IMR-90 (cell line): ENCODE measurements around the gene ZNF280C. TPM values are rescaled to one million over a fixed set of nuclear protein-coding genes. Genes with fewer than 3 reads are reported as not detected.

ENCODE experiments used
- ATAC-seq: fragments of 200-7000 bp; cut with Tn5 transposase; 2 replicates; pipeline ENCODE4 v1.9.1; 2020; ENCODE audit warnings: low read depth, mild to moderate bottlenecking, moderate library complexity
- BruUV-seq: library from RNA; stranded (reverse); fragments of 400-500 nt; replicated peaks from 2 replicates; lab custom pipeline; 2021; lab: Mats Ljungman, UMichigan
- CTCF ChIA-PET: fragments of 300-600 bp; formaldehyde crosslinking; extraction: SDS; loops from one replicate; lab custom pipeline; 2021; ENCODE audit warnings: antibody characterized with exemption; lab: Yijun Ruan, JAX
- POLR2A ChIA-PET: fragments of 300-600 bp; sonication (Branson Sonifier 250); formaldehyde crosslinking; loops from one replicate; lab custom pipeline; 2022; ENCODE audit warnings: antibody characterized with exemption; ENCODE audit not compliant: unreplicated experiment; lab: Charles Lee
- DNase-seq: peaks from one replicate; pipeline ENCODE4 v3.0.0; 2013
- H2AFZ ChIP-seq: replicated peaks from 2 replicates; pipeline ENCODE3; 2013; ENCODE audit warnings: low read length, mild to moderate bottlenecking; ENCODE audit not compliant: poor library complexity
- H2AK5ac ChIP-seq: 2 replicates; pipeline ENCODE4 v1.6.1; 2013; ENCODE audit warnings: low read depth, low read length, inconsistent platforms
- H2AK9ac ChIP-seq: replicated peaks from 2 replicates; pipeline ENCODE3; 2013; ENCODE audit warnings: mild to moderate bottlenecking, low read depth, low read length, moderate library complexity; ENCODE audit not compliant: poor library complexity
- H2BK120ac ChIP-seq: 2 replicates; pipeline ENCODE4 v1.6.1; 2013; ENCODE audit warnings: low read depth, low read length, inconsistent platforms
- H2BK15ac ChIP-seq: 3 replicates; pipeline ENCODE4 v1.6.1; 2013; ENCODE audit warnings: low read depth, low read length, inconsistent platforms
- H2BK20ac ChIP-seq: 2 replicates; pipeline ENCODE4 v1.6.1; 2013; ENCODE audit warnings: low read depth, mild to moderate bottlenecking, inconsistent platforms, low read length, moderate library complexity
- H2BK5ac ChIP-seq: 2 replicates; pipeline ENCODE4 v1.6.1; 2013; ENCODE audit warnings: mild to moderate bottlenecking, low read depth, low read length, inconsistent platforms; ENCODE audit not compliant: poor library complexity, severe bottlenecking
- H3K14ac ChIP-seq: replicated peaks from 2 replicates; pipeline ENCODE4 v1.6.1; 2013; ENCODE audit warnings: low read depth, low read length, inconsistent platforms
- H3K18ac ChIP-seq: 2 replicates; pipeline ENCODE4 v1.6.1; 2013; ENCODE audit warnings: low read depth, low read length, control low read depth
- H3K23ac ChIP-seq: 2 replicates; pipeline ENCODE4 v1.6.1; 2013; ENCODE audit warnings: low read depth, low read length, inconsistent platforms
- H3K27ac ChIP-seq: 2 replicates; pipeline ENCODE4 v1.5.1; 2013; ENCODE audit warnings: mild to moderate bottlenecking, control low read depth, low read length; ENCODE audit not compliant: insufficient read depth
- H3K27me3 ChIP-seq: 2 replicates; pipeline ENCODE4 v1.6.1; 2013; ENCODE audit warnings: low read length; ENCODE audit not compliant: control insufficient read depth, insufficient read depth
- H3K36me3 ChIP-seq: 2 replicates; pipeline ENCODE4 v1.6.1; 2013; ENCODE audit warnings: low read length, mixed read lengths; ENCODE audit not compliant: control insufficient read depth, insufficient read depth
- H3K4ac ChIP-seq: 2 replicates; pipeline ENCODE4 v1.6.1; 2013; ENCODE audit warnings: low read depth, low read length, inconsistent platforms
- H3K4me1 ChIP-seq: 2 replicates; pipeline ENCODE4 v1.6.1; 2013; ENCODE audit warnings: low read length, mixed read lengths; ENCODE audit not compliant: control insufficient read depth, insufficient read depth
- H3K4me2 ChIP-seq: 2 replicates; pipeline ENCODE4 v1.6.1; 2013; ENCODE audit warnings: low read depth, mild to moderate bottlenecking, control low read depth, low read length, moderate library complexity
- H3K4me3 ChIP-seq: 2 replicates; pipeline ENCODE4 v1.5.1; 2013; ENCODE audit warnings: low read depth, mild to moderate bottlenecking, control low read depth, low read length, moderate library complexity; ENCODE audit not compliant: insufficient read depth
- H3K56ac ChIP-seq: 2 replicates; pipeline ENCODE4 v1.6.1; 2013; ENCODE audit warnings: low read length, inconsistent platforms; ENCODE audit not compliant: insufficient read depth; ENCODE audit errors: extremely low read depth
- H3K79me1 ChIP-seq, 2 experiments: 2 replicates each; pipeline ENCODE4 v1.6.1; 2013; ENCODE audit warnings: low read length in 2 of 2, inconsistent platforms in 1 of 2, low read depth in 1 of 2
- H3K9ac ChIP-seq: 2 replicates; pipeline ENCODE4 v1.6.1; 2013; ENCODE audit warnings: low read depth, low read length, control low read depth
- H3K9me1 ChIP-seq: 2 replicates; pipeline ENCODE4 v1.6.1; 2013; ENCODE audit warnings: low read length, inconsistent platforms; ENCODE audit not compliant: insufficient read depth
- H3K9me3 ChIP-seq: 2 replicates; pipeline ENCODE4 v1.6.1; 2013; ENCODE audit warnings: low read length; ENCODE audit not compliant: control insufficient read depth, insufficient read depth
- H4K20me1 ChIP-seq: 2 replicates; pipeline ENCODE4 v1.6.1; 2013; ENCODE audit warnings: low read length, inconsistent platforms; ENCODE audit not compliant: insufficient read depth
- H4K5ac ChIP-seq: 2 replicates; pipeline ENCODE4 v1.6.1; 2013; ENCODE audit warnings: mild to moderate bottlenecking, low read depth, low read length, control low read depth
- H4K8ac ChIP-seq, 2 experiments: 2 replicates each; pipeline ENCODE4 v1.6.1; 2013; ENCODE audit warnings: low read depth in 2 of 2, low read length in 2 of 2, control low read depth in 1 of 2, inconsistent platforms in 1 of 2
- H4K91ac ChIP-seq: 2 replicates; pipeline ENCODE4 v1.6.1; 2013; ENCODE audit warnings: low read depth, low read length, inconsistent platforms; ENCODE audit not compliant: insufficient read depth
- BHLHE40 ChIP-seq: fragments of 150-350 bp; IDR thresholded peaks from 2 replicates; pipeline ENCODE4 v1.6.1; 2016; ENCODE audit warnings: mild to moderate bottlenecking, low read depth, low read length
- CEBPB ChIP-seq: IDR thresholded peaks from 2 replicates; pipeline ENCODE4 v1.6.1; 2012; ENCODE audit warnings: low read depth, low read length, improper control_type of control experiment
- CHD1 ChIP-seq: IDR thresholded peaks from 2 replicates; pipeline ENCODE4 v1.6.1; 2012; ENCODE audit warnings: low read depth, low read length, improper control_type of control experiment
- FOS ChIP-seq: fragments of 150-350 bp; IDR thresholded peaks from 2 replicates; pipeline ENCODE4 v1.6.1; 2016; ENCODE audit warnings: low read depth, low read length
- MAFK ChIP-seq: IDR thresholded peaks from 2 replicates; pipeline ENCODE4 v1.6.1; 2012; ENCODE audit warnings: low read depth, low read length, improper control_type of control experiment
- MXI1 ChIP-seq: IDR thresholded peaks from 2 replicates; pipeline ENCODE4 v1.6.1; 2012; ENCODE audit warnings: low read depth, mild to moderate bottlenecking, low read length, moderate library complexity, borderline replicate concordance
- NFE2L2 ChIP-seq: fragments of 150-350 bp; IDR thresholded peaks from 2 replicates; pipeline ENCODE4 v1.6.1; 2016; ENCODE audit warnings: low read depth, mild to moderate bottlenecking, low read length
- RCOR1 ChIP-seq: IDR thresholded peaks from 2 replicates; pipeline ENCODE4 v1.6.1; 2012; ENCODE audit warnings: mild to moderate bottlenecking, low read length, improper control_type of control experiment; ENCODE audit not compliant: insufficient replicate concordance
- RFX5 ChIP-seq: IDR thresholded peaks from 2 replicates; pipeline ENCODE4 v1.8.0; 2012; ENCODE audit warnings: low read depth, mild to moderate bottlenecking, low read length, moderate library complexity
- SMC3 ChIP-seq: fragments of 150-350 bp; IDR thresholded peaks from 2 replicates; pipeline ENCODE4 v1.6.1; 2016; ENCODE audit warnings: low read depth, mild to moderate bottlenecking, antibody characterized with exemption, low read length, moderate library complexity
- WGBS, 2 experiments: methylation state at CpG; one replicate each; pipeline versions ENCODE4 v1.1.5 to v1.1.7; 2013; ENCODE audit warnings: missing lambda C conversion rate in 2 of 2; ENCODE audit not compliant: insufficient read length in 1 of 2; ENCODE audit errors: extremely low coverage in 2 of 2; 5-methylcytosine and 5-hydroxymethylcytosine counted together
- dilution Hi-C: fragments of 300-500 bp; cut with HindIII; formaldehyde crosslinking; loops from one replicate; pipeline ENCODE4 v1.14.3; 2018; ENCODE audit warnings: low sequenced_read_pairs; ENCODE audit not compliant: unreplicated experiment
- in situ Hi-C: fragments of 300-500 bp; cut with MboI; formaldehyde crosslinking; loops from 3 replicates; pipeline ENCODE4 v1.14.3; 2019; ENCODE audit warnings: low sequenced_read_pairs, inconsistent platforms, mixed read lengths
- intact Hi-C: fragments of 100-400 bp; cut with micrococcal nuclease; formaldehyde crosslinking; loops from 2 replicates; pipeline ENCODE4 v1.10.0; 2022
- polyA plus RNA-seq, 3 experiments: library from polyadenylated mRNA; depleted of rRNA; stranded (reverse); fragments of >200 nt; gene quantifications; 2 replicates each; pipeline ENCODE4 v1.2.3, GENCODE V29; 2012; ENCODE audit warnings: low replicate concordance in 1 of 3
- total RNA-seq: library from RNA; depleted of rRNA; stranded (reverse); fragments of >200 nt; gene quantifications from 2 replicates; pipeline ENCODE4 v1.2.3, GENCODE V29; 2012
- TF ChIP-seq, protein P1 (sequence below): conservative IDR thresholded peaks from 2 replicates; pipeline ENCODE4 v1.5.1; 2012; ENCODE audit warnings: mild to moderate bottlenecking, low read depth, low read length, improper control_type of control experiment
- TF ChIP-seq, protein P2 (sequence below): fragments of 150-350 bp; IDR thresholded peaks from 2 replicates; pipeline ENCODE4 v1.6.1; 2017; ENCODE audit warnings: mild to moderate bottlenecking, antibody characterized with exemption, low read length, low read depth

The ZNF280C gene
- total and polyA plus RNA-seq, 2 of the 4 experiments (the other 2 are of a cell fraction) = 3.1 to 4.5 TPM

DNA sequence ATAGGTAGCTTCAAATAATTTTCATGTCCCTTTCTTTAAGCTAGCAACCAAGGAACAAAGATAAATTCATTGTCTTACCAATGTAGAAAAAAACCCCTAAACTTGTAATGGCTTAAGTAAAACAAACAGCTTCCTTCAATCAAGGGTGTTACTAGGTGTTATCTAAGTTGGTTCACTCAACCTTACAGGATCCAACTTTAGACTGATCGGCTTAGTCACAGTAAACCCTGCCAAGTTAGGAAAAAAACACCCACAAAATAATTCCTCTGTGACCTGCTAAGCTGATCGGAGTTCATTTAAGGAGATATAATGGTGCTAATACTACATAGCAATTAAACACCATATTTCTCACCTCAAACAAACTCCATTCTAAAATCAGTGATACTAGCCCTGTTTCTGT lies 113.1 kb downstream of the ZNF280C start:
- no TSS peak for BruUV-seq
- Histone ChIP-seq H3K9me3 (no peaks in the 10 kb centered on the region), H3K9me1 (no peaks in the 10 kb centered on the region), H3K56ac (no peak overlapping the region), H3K18ac (no peak overlapping the region), H2AFZ (no peak overlapping the region), H4K5ac (no peak overlapping the region), H4K91ac (no peak overlapping the region), H4K20me1 (no peaks in the 10 kb centered on the region), H3K27ac (no peak overlapping the region), H3K4ac (no peak overlapping the region), H2BK15ac (no peak overlapping the region), H2AK5ac (no peak overlapping the region), H3K14ac (no peak overlapping the region), H3K27me3 (no peaks in the 10 kb centered on the region), H3K4me3 (no peak overlapping the region), H3K4me2 (no peak overlapping the region), H3K23ac (no peak overlapping the region), H4K8ac (no peak overlapping the region), H3K9ac (no peak overlapping the region), H2AK9ac (no peak overlapping the region), H3K36me3 (no peaks in the 10 kb centered on the region), H2BK20ac (no peak overlapping the region), H2BK5ac (no peak overlapping the region), H2BK120ac (no peak overlapping the region), H3K4me1 (no peaks in the 10 kb centered on the region), H3K79me1 (peaks cover 0 to 2% of the 10 kb centered on the region in 2 experiments; a peak in 1 of 4 replicates)
- ChIA-PET CTCF (interaction anchor here (0.8 kb wide), 1 partner anchor 34 kb away, joined by 3 read pairs; no protein-coding TSS in a partner anchor), POLR2A (no interaction called here)
- no peak for TF ChIP-seq CHD1
- TF ChIP-seq CEBPB = no peak
- TF ChIP-seq SMC3 = no peak
- no peak for TF ChIP-seq NFE2L2
- no peak for TF ChIP-seq RCOR1
- TF ChIP-seq BHLHE40 = no peak
- TF ChIP-seq, protein P1, sequence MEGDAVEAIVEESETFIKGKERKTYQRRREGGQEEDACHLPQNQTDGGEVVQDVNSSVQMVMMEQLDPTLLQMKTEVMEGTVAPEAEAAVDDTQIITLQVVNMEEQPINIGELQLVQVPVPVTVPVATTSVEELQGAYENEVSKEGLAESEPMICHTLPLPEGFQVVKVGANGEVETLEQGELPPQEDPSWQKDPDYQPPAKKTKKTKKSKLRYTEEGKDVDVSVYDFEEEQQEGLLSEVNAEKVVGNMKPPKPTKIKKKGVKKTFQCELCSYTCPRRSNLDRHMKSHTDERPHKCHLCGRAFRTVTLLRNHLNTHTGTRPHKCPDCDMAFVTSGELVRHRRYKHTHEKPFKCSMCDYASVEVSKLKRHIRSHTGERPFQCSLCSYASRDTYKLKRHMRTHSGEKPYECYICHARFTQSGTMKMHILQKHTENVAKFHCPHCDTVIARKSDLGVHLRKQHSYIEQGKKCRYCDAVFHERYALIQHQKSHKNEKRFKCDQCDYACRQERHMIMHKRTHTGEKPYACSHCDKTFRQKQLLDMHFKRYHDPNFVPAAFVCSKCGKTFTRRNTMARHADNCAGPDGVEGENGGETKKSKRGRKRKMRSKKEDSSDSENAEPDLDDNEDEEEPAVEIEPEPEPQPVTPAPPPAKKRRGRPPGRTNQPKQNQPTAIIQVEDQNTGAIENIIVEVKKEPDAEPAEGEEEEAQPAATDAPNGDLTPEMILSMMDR = no peak
- no peak for TF ChIP-seq RFX5
- TF ChIP-seq, protein P2, sequence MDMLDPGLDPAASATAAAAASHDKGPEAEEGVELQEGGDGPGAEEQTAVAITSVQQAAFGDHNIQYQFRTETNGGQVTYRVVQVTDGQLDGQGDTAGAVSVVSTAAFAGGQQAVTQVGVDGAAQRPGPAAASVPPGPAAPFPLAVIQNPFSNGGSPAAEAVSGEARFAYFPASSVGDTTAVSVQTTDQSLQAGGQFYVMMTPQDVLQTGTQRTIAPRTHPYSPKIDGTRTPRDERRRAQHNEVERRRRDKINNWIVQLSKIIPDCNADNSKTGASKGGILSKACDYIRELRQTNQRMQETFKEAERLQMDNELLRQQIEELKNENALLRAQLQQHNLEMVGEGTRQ = no peak
- no peak for TF ChIP-seq MAFK
- no peak for TF ChIP-seq FOS
- no peak for TF ChIP-seq MXI1
- intact Hi-C loops (no loop called here), dilution Hi-C loops (no loop called here), in situ Hi-C loops (no loop called here)
- no peak for DNase-seq
- WGBS, 2 experiments = no CpG with 5 or more reads among the region's 2 CpGs
- ATAC-seq = no peak
